ENCODE data around the gene ACYP2. TPM values are rescaled to one million over a fixed set of nuclear protein-coding genes. Genes with fewer than 3 reads are reported as not detected.

ACYP2 gene
- total and polyA plus RNA-seq, 12 donors, result 36.9 to 101 (median 53.1) TPM

GRCh38 chr2:54176577-54176976 is 61.2 kb downstream of the ACYP2 start:
- Histone ChIP-seq H3K4me1 (replicated peaks in 1 of 2) (no peaks in the 10 kb centered on the region), H3K27ac (no peak overlapping the region), H3K9me3 (replicated peaks in 1 of 3) (no peaks in the 10 kb centered on the region), H3K4me3 (no peak overlapping the region), H3K36me3 (replicated peaks in 1 of 2) (no peaks in the 10 kb centered on the region), H3K27me3 (no peaks in the 10 kb centered on the region)
- TF ChIP-seq CTCF (IDR thresholded peaks at IDR 0.05), result peak in 4 of 6 experiments; percentile 15 to 33 (median 26)
- no peak for TF ChIP-seq POLR2A (IDR thresholded peaks at IDR 0.05)
- peak in 6 of 7 donors; percentile 20 to 73 (median 40) for DNase-seq
- 30 to 38% (median 36%) methylated on average over 2 of the region's 2 CpGs for WGBS, 4 donors
- intact Hi-C loops (cut with DNase I), result no loop called here

DNA sequence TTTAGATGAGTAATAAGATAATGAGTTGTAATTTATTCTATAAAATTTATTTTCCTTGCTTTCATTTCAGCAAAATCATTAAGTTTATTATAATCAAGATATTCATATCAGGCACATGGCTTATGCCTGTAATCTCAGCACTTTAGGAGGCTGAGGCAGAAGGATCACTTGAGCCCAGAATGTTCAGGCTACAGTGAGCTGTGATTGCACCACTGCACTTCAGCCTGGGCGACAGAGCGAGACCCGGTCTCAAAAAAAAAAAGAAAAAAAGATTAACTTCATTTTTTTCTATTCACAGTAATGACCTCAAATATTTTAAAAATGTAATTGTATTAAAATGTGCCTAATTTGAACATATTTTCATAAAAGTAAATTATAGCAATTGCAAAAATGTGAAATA is 67.9 kb downstream of the ACYP2 start:
- no peak overlapping the region for H3K4me3 ChIP-seq
- DNase-seq, result no peak
- no peaks in the 10 kb centered on the region for H3K36me3 ChIP-seq (replicated peaks in 1 of 2)
- H3K4me1 ChIP-seq (replicated peaks in 1 of 2), result no peaks in the 10 kb centered on the region
- H3K27me3 ChIP-seq, result no peaks in the 10 kb centered on the region
- H3K27ac ChIP-seq, result no peak overlapping the region
- 92 to 98% (median 96%) methylated on average over 3 of the region's 3 CpGs for WGBS, 4 donors
- TF ChIP-seq CTCF (IDR thresholded peaks at IDR 0.05) (no peak), POLR2A (IDR thresholded peaks at IDR 0.05) (no peak)
- intact Hi-C loops (cut with DNase I), result no loop called here
- no peaks in the 10 kb centered on the region for H3K9me3 ChIP-seq (replicated peaks in 1 of 3)

DNA sequence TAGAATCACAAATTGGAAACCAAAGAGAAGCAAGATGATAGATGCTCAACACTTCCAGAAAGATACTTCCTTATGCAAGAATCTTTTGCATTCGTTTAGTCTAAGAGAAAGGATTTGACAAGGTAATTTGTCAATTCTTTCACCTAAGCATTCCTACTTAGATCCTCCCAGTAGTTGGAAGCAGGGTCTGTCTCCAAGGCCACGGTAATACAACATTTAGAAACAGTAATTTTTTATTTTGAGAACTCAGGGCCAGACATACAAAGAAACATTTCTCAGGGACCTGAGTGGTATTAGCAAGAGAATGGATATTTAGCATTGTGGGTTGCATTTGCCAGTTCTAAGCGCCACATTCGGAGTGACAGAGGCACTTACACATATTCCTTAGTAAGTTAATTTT is 68.6 kb downstream of the ACYP2 start:
- 51 to 71% (median 54%) methylated on average over 4 of the region's 4 CpGs for WGBS, 4 donors
- Histone ChIP-seq H3K36me3 (replicated peaks in 1 of 2) (no peaks in the 10 kb centered on the region), H3K9me3 (replicated peaks in 1 of 3) (no peaks in the 10 kb centered on the region), H3K27me3 (no peaks in the 10 kb centered on the region), H3K4me1 (replicated peaks in 1 of 2) (no peaks in the 10 kb centered on the region), H3K27ac (no peak overlapping the region), H3K4me3 (no peak overlapping the region)
- intact Hi-C loops (cut with DNase I), result no loop called here
- DNase-seq, result no peak
- no peak for TF ChIP-seq CTCF (IDR thresholded peaks at IDR 0.05)
- TF ChIP-seq POLR2A (IDR thresholded peaks at IDR 0.05), result no peak

DNA sequence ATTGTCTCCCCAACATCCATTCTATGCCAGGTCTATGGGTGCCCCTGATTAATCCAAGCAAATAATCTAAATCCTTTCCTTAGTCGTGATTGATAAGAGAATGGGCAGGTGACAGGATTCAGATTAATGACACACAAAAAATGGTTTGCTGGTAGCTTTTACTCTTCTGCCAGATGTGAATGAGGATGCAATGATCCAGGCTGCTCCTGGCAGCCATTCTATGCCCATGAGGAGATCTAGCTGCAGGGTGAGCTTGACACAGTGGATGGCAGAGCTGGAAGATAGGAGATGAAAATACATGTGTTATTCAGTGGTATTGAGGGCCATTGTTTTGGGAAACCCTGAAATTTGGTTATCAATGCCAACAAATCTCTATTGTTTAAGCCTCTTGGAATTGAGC is 69.7 kb downstream of the ACYP2 start:
- 65 to 88% (median 84%) methylated on average over 1 of the region's 1 CpG for WGBS, 4 donors
- intact Hi-C loops (cut with DNase I), result no loop called here
- no peak for TF ChIP-seq POLR2A (IDR thresholded peaks at IDR 0.05)
- no peak for TF ChIP-seq CTCF (IDR thresholded peaks at IDR 0.05)

More for the DNA sequence above, 69.7 kb downstream of the ACYP2 start:
- Histone ChIP-seq H3K27ac (no peak overlapping the region), H3K9me3 (replicated peaks in 1 of 3) (no peaks in the 10 kb centered on the region), H3K36me3 (replicated peaks in 1 of 2) (no peaks in the 10 kb centered on the region), H3K27me3 (no peaks in the 10 kb centered on the region), H3K4me3 (no peak overlapping the region), H3K4me1 (replicated peaks in 1 of 2) (no peaks in the 10 kb centered on the region)
- no peak for DNase-seq
